ENCODE data around the gene EIF4ENIF1.
A peak's percentile ranks its signal among the peaks of the same experiment; 100 is the strongest.
"Not testable (repeated sequence)": the region's sequence is repeated elsewhere in the genome, so short reads cannot be mapped to it uniquely, and the experiment has no call there.

EIF4ENIF1 gene

GRCh38 chr22:31492151-31492550 is 2.5 kb upstream of the EIF4ENIF1 start:
- no peak for DNase-seq (ENCODE audit: low read depth in 2 of 2)

- DNase-seq (ENCODE audit: low read depth in 2 of 2): no peak
These were observed 1.7 kb upstream of the EIF4ENIF1 start for GRCh38 chr22:31491218-31491962.

- peak in 1 of 2 donors; percentile 28 for DNase-seq (ENCODE audit: low read depth in 2 of 2)
These were observed 869 bp upstream of the EIF4ENIF1 start for GRCh38 chr22:31490496-31490925.

GRCh38 chr22:31488988-31489617 is 539 bp downstream of the EIF4ENIF1 start:
- peak in 1 of 2 donors; percentile 21 for DNase-seq (ENCODE audit: low read depth in 2 of 2)

GRCh38 chr22:31488346-31488883 is 1.2 kb downstream of the EIF4ENIF1 start:
- no peak for DNase-seq (ENCODE audit: low read depth in 2 of 2)

GRCh38 chr22:31486951-31487350 is 2.7 kb downstream of the EIF4ENIF1 start:
- no peak for DNase-seq (ENCODE audit: low read depth in 2 of 2)

- not testable (repeated sequence) for DNase-seq (ENCODE audit: low read depth in 2 of 2)
These were observed 3.3 kb downstream of the EIF4ENIF1 start for GRCh38 chr22:31486369-31486768.

GRCh38 chr22:31482470-31482869 is 7.2 kb downstream of the EIF4ENIF1 start:
- not testable (repeated sequence) for DNase-seq (ENCODE audit: low read depth in 2 of 2)

- DNase-seq (ENCODE audit: low read depth in 2 of 2): no peak
These were observed 8.5 kb downstream of the EIF4ENIF1 start for GRCh38 chr22:31481129-31481528.

- no peak for DNase-seq (ENCODE audit: low read depth in 2 of 2)
These were observed 12.3 kb downstream of the EIF4ENIF1 start for GRCh38 chr22:31477329-31477728.

GRCh38 chr22:31475800-31476199 is 13.8 kb downstream of the EIF4ENIF1 start:
- no peak for DNase-seq (ENCODE audit: low read depth in 2 of 2)

GRCh38 chr22:31474743-31475142 is 14.9 kb downstream of the EIF4ENIF1 start:
- DNase-seq (ENCODE audit: low read depth in 2 of 2): no peak

- DNase-seq (ENCODE audit: low read depth in 2 of 2): no peak
These were observed 24.3 kb downstream of the EIF4ENIF1 start for GRCh38 chr22:31465307-31465706.

- DNase-seq (ENCODE audit: low read depth in 2 of 2): no peak
These were observed 27.9 kb downstream of the EIF4ENIF1 start for GRCh38 chr22:31461699-31462098.

GRCh38 chr22:31451709-31452571 is 37.7 kb downstream of the EIF4ENIF1 start:
- no peak for DNase-seq (ENCODE audit: low read depth in 2 of 2)

GRCh38 chr22:31449506-31449905 is 40.1 kb downstream of the EIF4ENIF1 start:
- DNase-seq (ENCODE audit: low read depth in 2 of 2): no peak

GRCh38 chr22:31448382-31448781 is 41.3 kb downstream of the EIF4ENIF1 start:
- no peak for DNase-seq (ENCODE audit: low read depth in 2 of 2)

- DNase-seq (ENCODE audit: low read depth in 2 of 2): no peak
These were observed 42.3 kb downstream of the EIF4ENIF1 start for GRCh38 chr22:31447337-31447736.

- DNase-seq (ENCODE audit: low read depth in 2 of 2): no peak
These were observed 42.9 kb downstream of the EIF4ENIF1 start for GRCh38 chr22:31446767-31447166.

- no peak for DNase-seq (ENCODE audit: low read depth in 2 of 2)
These were observed 43.4 kb downstream of the EIF4ENIF1 start for GRCh38 chr22:31446208-31446607.

- no peak for DNase-seq (ENCODE audit: low read depth in 2 of 2)
These were observed 44.0 kb downstream of the EIF4ENIF1 start for GRCh38 chr22:31445642-31446041.

GRCh38 chr22:31443516-31443915 is 46.1 kb downstream of the EIF4ENIF1 start:
- DNase-seq (ENCODE audit: low read depth in 2 of 2): no peak
